Caco-2 (cell line): Measurements from ENCODE around the gene CACNA2D2. TPM values are rescaled to one million over a fixed set of nuclear protein-coding genes. Genes with fewer than 3 reads are reported as not detected.

Source experiments
- BruUV-seq: library from RNA; stranded (reverse); fragments of 400-500 nt; replicated peaks from 2 replicates; lab custom pipeline; 2021; lab: Mats Ljungman, UMichigan
- CTCF ChIA-PET: fragments of 300-600 bp; sonication (Branson Sonifier 250); formaldehyde crosslinking; loops from one replicate; lab custom pipeline; 2022; ENCODE audit warnings: antibody characterized with exemption; lab: Charles Lee
- POLR2A ChIA-PET: fragments of 300-600 bp; sonication (Branson Sonifier 250); formaldehyde crosslinking; loops from one replicate; lab custom pipeline; 2022; ENCODE audit warnings: antibody characterized with exemption; lab: Charles Lee
- DNase-seq, 2 experiments: peaks; one replicate each; pipeline versions ENCODE4 v3.0.0 to v3.0.0-alpha.2; 2020 to 2022
- H3K27me3 ChIP-seq: replicated peaks from 2 replicates; pipeline ENCODE4 v1.6.0; 2011; ENCODE audit warnings: low read length; ENCODE audit not compliant: control insufficient read depth, insufficient read depth
- H3K36me3 ChIP-seq: 2 replicates; pipeline ENCODE4 v1.5.1; 2011; ENCODE audit warnings: low read length; ENCODE audit not compliant: control insufficient read depth, insufficient read depth
- H3K4me1 ChIP-seq: fragments of 250-450 bp; sonication (Bioruptor Pico); 2 replicates; pipeline ENCODE4 v1.5.1; 2020; ENCODE audit warnings: mild to moderate bottlenecking
- H3K4me3 ChIP-seq: 2 replicates; pipeline ENCODE4 v1.5.1; 2011; ENCODE audit warnings: low read depth, mild to moderate bottlenecking, control low read depth, low read length
- H3K9me3 ChIP-seq: fragments of 250-450 bp; sonication (Bioruptor Pico); 2 replicates; pipeline ENCODE4 v1.5.1; 2020; ENCODE audit warnings: mild to moderate bottlenecking, moderate library complexity
- H3K27ac Mint-ChIP-seq: one replicate; pipeline ENCODE4 v1.8.0; 2022; ENCODE audit warnings: mixed read lengths; ENCODE audit not compliant: unreplicated experiment
- H3K27me3 Mint-ChIP-seq: one replicate; pipeline ENCODE4 v1.8.0; 2022; ENCODE audit warnings: mixed read lengths; ENCODE audit not compliant: insufficient read depth, unreplicated experiment
- H3K36me3 Mint-ChIP-seq: one replicate; pipeline ENCODE4 v1.8.0; 2022; ENCODE audit warnings: mild to moderate bottlenecking, mixed read lengths; ENCODE audit not compliant: insufficient read depth, unreplicated experiment
- H3K4me1 Mint-ChIP-seq: one replicate; pipeline ENCODE4 v1.8.0; 2022; ENCODE audit warnings: low read depth, mixed read lengths; ENCODE audit not compliant: unreplicated experiment
- H3K4me3 Mint-ChIP-seq: one replicate; pipeline ENCODE4 v1.8.0; 2022; ENCODE audit warnings: mild to moderate bottlenecking, moderate library complexity, mixed read lengths; ENCODE audit not compliant: unreplicated experiment
- H3K9me3 Mint-ChIP-seq: one replicate; pipeline ENCODE4 v1.8.0; 2022; ENCODE audit warnings: mixed read lengths; ENCODE audit not compliant: unreplicated experiment
- intact Hi-C: fragments of 100-400 bp; cut with micrococcal nuclease; formaldehyde crosslinking; loops from one replicate; pipeline ENCODE4 v1.10.0; 2022; ENCODE audit not compliant: unreplicated experiment
- total RNA-seq: library from RNA; stranded (reverse); gene quantifications from 2 replicates; pipeline ENCODE4 v1.2.3, GENCODE V29; 2022
- TF ChIP-seq, protein P1 (sequence below), 2 experiments: fragments of 200-600 bp in 1 of 2; IDR thresholded peaks; 1 replicate in 1 of 2; 2 replicates in 1 of 2; pipeline versions ENCODE4 v1.5.1 to v1.8.0; 2011 to 2022; ENCODE audit warnings: antibody characterized with exemption in 1 of 2, control low read depth in 1 of 2, inconsistent platforms in 1 of 2, low read depth in 1 of 2, low read length in 1 of 2, mild to moderate bottlenecking in 1 of 2, moderate library complexity in 1 of 2; ENCODE audit not compliant: insufficient read depth in 1 of 2, severe bottlenecking in 1 of 2, unreplicated experiment in 1 of 2

CACNA2D2 gene
- total RNA-seq, 1 experiment from 2014 or later, result 0.25 TPM

- CTCF ChIA-PET, result no interaction called here
Measured at GRCh38 chr3:50530001-50530970, 26.9 kb upstream of the CACNA2D2 start.

DNA sequence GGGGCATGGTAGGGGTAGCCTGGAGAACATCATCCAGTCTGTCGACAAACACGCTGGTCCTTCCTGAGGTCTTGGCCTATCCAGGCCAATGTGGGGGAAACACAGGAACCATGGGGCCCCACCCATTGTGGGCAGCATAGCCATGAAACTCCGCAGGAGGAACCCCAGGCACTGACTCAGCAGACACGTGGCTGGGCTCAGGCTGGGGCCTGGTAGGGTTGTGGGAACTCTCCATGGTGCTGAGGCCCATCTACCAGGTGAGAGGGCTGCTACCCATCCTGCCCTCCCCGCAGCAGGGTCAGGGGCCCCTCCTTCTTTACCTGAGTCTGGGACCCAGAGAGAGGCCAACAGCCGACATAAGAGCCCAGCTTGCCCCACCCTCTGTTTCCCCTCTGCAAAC, 22.6 kb upstream of the CACNA2D2 start:
- H3K27me3 Mint-ChIP-seq, result peaks cover 11% of the 10 kb centered on the region
- no peak overlapping the region for H3K4me3 ChIP-seq
- intact Hi-C loops, result no loop called here
- H3K4me1 ChIP-seq, result peaks cover 4% of the 10 kb centered on the region; the same call in 1 of the 2 replicates
- H3K4me3 Mint-ChIP-seq, result no peak overlapping the region
- no peaks in the 10 kb centered on the region for H3K36me3 Mint-ChIP-seq
- no peaks in the 10 kb centered on the region for H3K9me3 Mint-ChIP-seq
- no TSS peak for BruUV-seq
- DNase-seq, result peak in 1 of 2 experiments; percentile 63
- no peak overlapping the region for H3K27ac Mint-ChIP-seq
- no peaks in the 10 kb centered on the region for H3K9me3 ChIP-seq
- TF ChIP-seq, protein P1, sequence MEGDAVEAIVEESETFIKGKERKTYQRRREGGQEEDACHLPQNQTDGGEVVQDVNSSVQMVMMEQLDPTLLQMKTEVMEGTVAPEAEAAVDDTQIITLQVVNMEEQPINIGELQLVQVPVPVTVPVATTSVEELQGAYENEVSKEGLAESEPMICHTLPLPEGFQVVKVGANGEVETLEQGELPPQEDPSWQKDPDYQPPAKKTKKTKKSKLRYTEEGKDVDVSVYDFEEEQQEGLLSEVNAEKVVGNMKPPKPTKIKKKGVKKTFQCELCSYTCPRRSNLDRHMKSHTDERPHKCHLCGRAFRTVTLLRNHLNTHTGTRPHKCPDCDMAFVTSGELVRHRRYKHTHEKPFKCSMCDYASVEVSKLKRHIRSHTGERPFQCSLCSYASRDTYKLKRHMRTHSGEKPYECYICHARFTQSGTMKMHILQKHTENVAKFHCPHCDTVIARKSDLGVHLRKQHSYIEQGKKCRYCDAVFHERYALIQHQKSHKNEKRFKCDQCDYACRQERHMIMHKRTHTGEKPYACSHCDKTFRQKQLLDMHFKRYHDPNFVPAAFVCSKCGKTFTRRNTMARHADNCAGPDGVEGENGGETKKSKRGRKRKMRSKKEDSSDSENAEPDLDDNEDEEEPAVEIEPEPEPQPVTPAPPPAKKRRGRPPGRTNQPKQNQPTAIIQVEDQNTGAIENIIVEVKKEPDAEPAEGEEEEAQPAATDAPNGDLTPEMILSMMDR (IDR thresholded peaks at IDR 0.05; ENCODE audit: insufficient read depth in 1 of 2, low read depth in 1 of 2, low read length in 1 of 2, severe bottlenecking in 1 of 2, unreplicated experiment in 1 of 2), result no peak
- H3K4me1 Mint-ChIP-seq, result no peaks in the 10 kb centered on the region
- no peaks in the 10 kb centered on the region for H3K36me3 ChIP-seq
- POLR2A ChIA-PET, result no interaction called here
- H3K27me3 ChIP-seq, result no peaks in the 10 kb centered on the region; the same call in 1 of the 2 replicates
- CTCF ChIA-PET, result no interaction called here

More at GRCh38 chr3:50530001-50530970, 26.9 kb upstream of the CACNA2D2 start:
- Mint-ChIP-seq H3K36me3 (no peaks in the 10 kb centered on the region), H3K4me3 (peak overlapping the region; percentile 38), H3K27ac (no peak overlapping the region), H3K9me3 (no peaks in the 10 kb centered on the region), H3K4me1 (no peaks in the 10 kb centered on the region), H3K27me3 (peaks cover 22% of the 10 kb centered on the region)
- no peaks in the 10 kb centered on the region for H3K36me3 ChIP-seq
- POLR2A ChIA-PET, result no interaction called here
- intact Hi-C loops, result no loop called here
- H3K4me1 ChIP-seq, result peaks cover 4% of the 10 kb centered on the region; the same call in 1 of the 2 replicates
- BruUV-seq, result no TSS peak
- H3K27me3 ChIP-seq, result peaks cover 2% of the 10 kb centered on the region
- H3K9me3 ChIP-seq, result no peaks in the 10 kb centered on the region
- TF ChIP-seq, protein P1 (IDR thresholded peaks at IDR 0.05; ENCODE audit: insufficient read depth in 1 of 2, low read depth in 1 of 2, low read length in 1 of 2, severe bottlenecking in 1 of 2, unreplicated experiment in 1 of 2), result no peak
- DNase-seq, result peak in 1 of 2 experiments; percentile 20
- peak overlapping the region; percentile 14 for H3K4me3 ChIP-seq

GRCh38 chr3:50525191-50525910, 21.9 kb upstream of the CACNA2D2 start:
- no peaks in the 10 kb centered on the region for H3K9me3 Mint-ChIP-seq
- H3K27me3 Mint-ChIP-seq, result peaks cover 14% of the 10 kb centered on the region
- no peaks in the 10 kb centered on the region for H3K9me3 ChIP-seq
- ChIA-PET CTCF (no interaction called here), POLR2A (no interaction called here)
- TF ChIP-seq, protein P1 (IDR thresholded peaks at IDR 0.05; ENCODE audit: insufficient read depth in 1 of 2, low read depth in 1 of 2, low read length in 1 of 2, severe bottlenecking in 1 of 2, unreplicated experiment in 1 of 2), result no peak
- H3K4me1 Mint-ChIP-seq, result no peaks in the 10 kb centered on the region
- no peak for DNase-seq
- intact Hi-C loops, result no loop called here
- H3K4me1 ChIP-seq, result peaks cover 4% of the 10 kb centered on the region; the same call in 1 of the 2 replicates
- H3K27me3 ChIP-seq, result no peaks in the 10 kb centered on the region; the same call in 1 of the 2 replicates
- no peak overlapping the region for H3K4me3 Mint-ChIP-seq
- no peak overlapping the region for H3K27ac Mint-ChIP-seq
- no peak overlapping the region for H3K4me3 ChIP-seq
- no peaks in the 10 kb centered on the region for H3K36me3 ChIP-seq
- BruUV-seq, result no TSS peak
- H3K36me3 Mint-ChIP-seq, result no peaks in the 10 kb centered on the region
